Heart left ventricle (tissue), 16 donors: Measurements from ENCODE around the gene CCDC33. TPM values are rescaled to one million over a fixed set of nuclear protein-coding genes. Genes with fewer than 3 reads are reported as not detected.

Source experiments
- ATAC-seq, 4 donors: fragments of 200-7000 bp; cut with Tn5 transposase; one replicate each; pipeline ENCODE4 v1.9.1; 2020 to 2022; ENCODE audit warnings: moderate library complexity in 4 of 4, mild to moderate bottlenecking in 3 of 4, moderate number of reproducible peaks in 1 of 4
- DNase-seq, 5 donors: peaks; one replicate each; pipeline ENCODE4 v3.0.0-alpha.2; 2020
- H3K27ac ChIP-seq, 12 donors: fragments of 200-600 bp; sonication (generic) in 4 of 12; one replicate each; pipeline versions ENCODE4 v1.5.0 to v1.8.0; 2016 to 2022; ENCODE audit warnings: mild to moderate bottlenecking in 2 of 12
- H3K27me3 ChIP-seq, 9 donors: fragments of 200-600 bp; sonication (generic) in 2 of 9; one replicate each; pipeline versions ENCODE4 v1.5.1 to v1.8.0; 2016 to 2022; ENCODE audit warnings: mild to moderate bottlenecking in 3 of 9
- H3K36me3 ChIP-seq, 9 donors: fragments of 200-600 bp; sonication (generic) in 2 of 9; one replicate each; pipeline versions ENCODE4 v1.5.0 to v1.8.0; 2018 to 2022; ENCODE audit warnings: mild to moderate bottlenecking in 2 of 9
- H3K4me1 ChIP-seq, 12 donors: fragments of 200-600 bp; sonication (generic) in 4 of 12; one replicate each; pipeline versions ENCODE4 v1.5.0 to v1.8.0; 2016 to 2022; ENCODE audit warnings: mild to moderate bottlenecking in 3 of 12
- H3K4me3 ChIP-seq, 12 donors: fragments of 200-600 bp; sonication (generic) in 4 of 12; one replicate each; pipeline versions ENCODE4 v1.5.0 to v1.8.0; 2017 to 2022; ENCODE audit warnings: mild to moderate bottlenecking in 9 of 12, moderate library complexity in 4 of 12
- H3K9me3 ChIP-seq, 12 donors: fragments of 200-600 bp; sonication (generic) in 4 of 12; one replicate each; pipeline versions ENCODE4 v1.5.0 to v1.8.0; 2016 to 2022; ENCODE audit warnings: mild to moderate bottlenecking in 1 of 12
- POLR2A ChIP-seq, 2 donors: fragments of 450-650 bp; IDR thresholded peaks; one replicate each; pipeline ENCODE4 v1.6.1; 2017; ENCODE audit warnings: antibody characterized with exemption in 2 of 2, mild to moderate bottlenecking in 2 of 2, moderate library complexity in 2 of 2
- WGBS, 4 donors: extraction: QIAGEN DNeasy Blood & Tissue Kit in 2 of 4; methylation state at CpG; one replicate each; pipeline versions ENCODE4 v1.1.5 to v1.1.7; 2013 to 2018; 5-methylcytosine and 5-hydroxymethylcytosine counted together
- intact Hi-C, 10 donors: fragments of 100-400 bp; cut with DNase I; formaldehyde crosslinking; loops; one replicate each; pipeline versions ENCODE4 v1.11.1 to v1.14.2; 2022
- polyA plus RNA-seq, 2 donors: library from polyadenylated mRNA; stranded (reverse); fragments of 200-250 nt; gene quantifications; one replicate each; pipeline ENCODE4 v1.2.3, GENCODE V29; 2013
- total RNA-seq, 9 donors: library from RNA; depleted of rRNA in 2 of 9; stranded (reverse); fragments of >200 nt in 2 of 9; fragmentation: NEBNext Ultra II Directional in 3 of 9; extraction: Animal tissue kit (Norgen Biotek cat#: 25700) in 3 of 9; gene quantifications; one replicate each; pipeline versions ENCODE4 v1.1.0 to v1.2.4, GENCODE V29; 2016 to 2023
- TF ChIP-seq, protein P1 (sequence below), 12 donors: fragments of 200-600 bp; sonication (generic) in 4 of 12; IDR thresholded peaks; one replicate each; pipeline versions ENCODE4 v1.5.0 to v1.8.0; 2018 to 2022; ENCODE audit warnings: antibody characterized with exemption in 12 of 12, mild to moderate bottlenecking in 5 of 12
- donor health status: ischemic (EF 13 %, LVEDD 7.1; RV severe dilation, severe dysfunction).
- donor health status: healthy with polysubstance abuse.
- donor health status: DM: no; HTN: yes; CAD: no.
- donor health status: DM: no; HTN: no; CAD: no.
- donor health status: ischemic (EF 25% LVEDD 6.9; RV normal size, moderate dysfunction).
- donor health status: ischemic (EF 25% LVEDD 5.7; RV mildly dilated, moderate dysfunction).
- donor health status: healthy.
- donor health status: DM: yes; HTN: yes; CAD: no.
- donor health status: ischemic (EF 35%, LVEDD 5.7; RV mildly dilated, moderate dysfunction).
- donor health status: nonischemic (EF 11% LVEDD 7.7; RV severe dilation, severe dysfunction).
- donor health status: DM: yes; HTN: yes; CAD: no.
- donor health status: PGD.
- donor health status: ischemic (EF 29% LVEDD 5.4; RV normal size, mild dysfunction).
- donor health status: nonischemic (EF 23%, LVEDD 6.1; RV moderate dilation, normal function).

The CCDC33 gene
- total and polyA plus RNA-seq, 11 donors, result 0.08 TPM; not detected in 10

DNA sequence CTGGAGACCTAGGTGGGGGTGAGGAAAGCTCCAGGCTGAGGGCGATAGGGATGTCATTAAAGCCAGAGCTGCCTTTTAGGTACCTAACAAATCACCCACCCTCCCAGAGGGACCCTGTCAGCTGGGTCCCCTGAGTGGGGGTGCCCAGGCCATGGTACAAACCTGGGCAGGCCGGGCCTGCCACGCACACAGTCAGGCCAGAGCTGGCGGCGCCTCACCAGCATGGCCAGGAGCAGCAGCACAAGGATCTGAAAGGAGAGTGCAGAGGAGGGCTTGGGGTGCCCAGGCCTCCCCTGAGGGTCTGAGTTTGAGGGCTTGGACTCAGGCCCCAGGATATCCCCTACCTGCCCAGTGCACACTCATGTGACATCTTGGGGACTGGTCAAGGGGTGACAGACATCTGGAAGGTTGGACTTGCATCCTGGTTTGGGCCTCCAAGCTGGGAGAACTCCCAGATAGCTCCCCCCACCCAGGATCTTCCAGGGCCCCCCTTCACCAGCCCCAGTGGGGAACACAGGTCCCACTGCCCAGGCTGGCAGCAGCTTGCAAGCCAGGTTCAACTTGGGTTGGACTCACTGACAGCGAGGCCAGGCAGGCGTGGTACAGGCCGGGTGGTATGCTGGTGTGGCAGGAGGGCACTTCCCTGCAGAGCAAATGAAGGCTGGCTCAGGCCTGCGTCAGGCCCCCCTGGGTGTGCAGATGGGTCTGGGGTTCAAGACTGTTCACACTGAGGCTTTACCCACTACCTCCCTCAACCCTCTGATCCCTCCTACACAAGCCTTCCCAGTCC lies 38.8 kb upstream of the CCDC33 start:
- WGBS, 4 donors, result 96 to 100% (median 97%) methylated on average over 4 to 9 of the region's 9 CpGs
- ATAC-seq, result no peak

DNA sequence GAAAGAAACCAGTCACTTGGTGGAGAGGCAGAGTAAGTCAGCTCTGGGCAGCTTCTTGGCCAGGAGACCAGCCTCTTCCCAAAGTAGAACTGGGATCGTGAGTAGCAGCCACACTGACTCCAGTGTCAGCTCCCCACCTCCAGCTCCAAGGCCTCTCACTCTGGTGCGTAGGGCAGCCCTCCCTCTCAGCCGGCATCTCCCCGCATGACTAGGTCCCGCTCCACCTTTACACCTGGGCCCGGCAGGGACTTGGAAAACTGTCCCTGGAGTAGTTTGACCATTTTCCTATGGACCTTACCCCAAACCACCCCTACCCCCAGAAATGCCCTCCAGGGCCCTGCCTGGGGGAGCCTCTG lies 36.9 kb upstream of the CCDC33 start:
- WGBS, 4 donors, result 93 to 98% (median 96%) methylated on average over 6 of the region's 6 CpGs
- Histone ChIP-seq H3K36me3 (no peaks in the 10 kb centered on the region), H3K27ac (no peak overlapping the region), H3K4me3 (no peak overlapping the region), H3K4me1 (peaks cover 0 to 39% (median 23%) of the 10 kb centered on the region in 12 donors), H3K9me3 (no peaks in the 10 kb centered on the region), H3K27me3 (no peaks in the 10 kb centered on the region)
- DNase-seq (no peak), ATAC-seq (no peak)
- TF ChIP-seq, protein P1, sequence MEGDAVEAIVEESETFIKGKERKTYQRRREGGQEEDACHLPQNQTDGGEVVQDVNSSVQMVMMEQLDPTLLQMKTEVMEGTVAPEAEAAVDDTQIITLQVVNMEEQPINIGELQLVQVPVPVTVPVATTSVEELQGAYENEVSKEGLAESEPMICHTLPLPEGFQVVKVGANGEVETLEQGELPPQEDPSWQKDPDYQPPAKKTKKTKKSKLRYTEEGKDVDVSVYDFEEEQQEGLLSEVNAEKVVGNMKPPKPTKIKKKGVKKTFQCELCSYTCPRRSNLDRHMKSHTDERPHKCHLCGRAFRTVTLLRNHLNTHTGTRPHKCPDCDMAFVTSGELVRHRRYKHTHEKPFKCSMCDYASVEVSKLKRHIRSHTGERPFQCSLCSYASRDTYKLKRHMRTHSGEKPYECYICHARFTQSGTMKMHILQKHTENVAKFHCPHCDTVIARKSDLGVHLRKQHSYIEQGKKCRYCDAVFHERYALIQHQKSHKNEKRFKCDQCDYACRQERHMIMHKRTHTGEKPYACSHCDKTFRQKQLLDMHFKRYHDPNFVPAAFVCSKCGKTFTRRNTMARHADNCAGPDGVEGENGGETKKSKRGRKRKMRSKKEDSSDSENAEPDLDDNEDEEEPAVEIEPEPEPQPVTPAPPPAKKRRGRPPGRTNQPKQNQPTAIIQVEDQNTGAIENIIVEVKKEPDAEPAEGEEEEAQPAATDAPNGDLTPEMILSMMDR (IDR thresholded peaks at IDR 0.05), result no peak
- no peak for TF ChIP-seq POLR2A (IDR thresholded peaks at IDR 0.05)
- intact Hi-C loops, result no loop called here

More for the DNA sequence above, 38.8 kb upstream of the CCDC33 start:
- no peak for TF ChIP-seq POLR2A (IDR thresholded peaks at IDR 0.05)
- TF ChIP-seq, protein P1 (IDR thresholded peaks at IDR 0.05), result no peak
- Histone ChIP-seq H3K36me3 (no peaks in the 10 kb centered on the region), H3K4me3 (no peak overlapping the region), H3K27me3 (no peaks in the 10 kb centered on the region), H3K27ac (no peak overlapping the region), H3K4me1 (peaks cover 0 to 39% (median 22%) of the 10 kb centered on the region in 12 donors), H3K9me3 (no peaks in the 10 kb centered on the region)
- DNase-seq, result no peak
- intact Hi-C loops, result no loop called here

DNA sequence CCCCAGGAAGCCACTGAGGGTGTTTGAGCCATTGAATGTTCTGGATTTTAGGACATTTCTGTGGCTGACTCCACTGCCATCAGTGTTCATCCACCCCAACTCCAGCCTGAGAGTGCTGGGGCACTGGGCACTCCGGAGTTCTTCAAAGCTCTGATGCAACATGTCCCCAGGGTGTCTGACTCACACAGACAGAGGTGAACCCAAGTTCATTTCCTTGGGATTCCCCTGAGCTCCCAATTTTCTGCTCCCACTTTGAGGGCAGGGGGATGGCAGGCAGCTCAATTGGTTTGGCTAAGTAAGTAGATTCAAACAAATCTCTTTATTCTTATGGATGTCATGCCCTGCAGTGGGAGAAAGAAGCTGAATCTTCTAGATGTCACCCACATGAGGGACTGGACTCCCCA lies 35.7 kb upstream of the CCDC33 start:
- peaks cover 0 to 48% (median 23%) of the 10 kb centered on the region in 12 donors for H3K4me1 ChIP-seq
- H3K4me3 ChIP-seq, result no peak overlapping the region
- no peaks in the 10 kb centered on the region for H3K27me3 ChIP-seq
- 30 to 39% (median 37%) methylated on average over 1 of the region's 1 CpG for WGBS, 4 donors
- no peaks in the 10 kb centered on the region for H3K36me3 ChIP-seq
- intact Hi-C loops, result no loop called here
- peak in 2 of 5 donors; percentile 51 for DNase-seq
- no peak overlapping the region for H3K27ac ChIP-seq
- ATAC-seq, result peak in 2 of 4 donors; percentile 33 to 65
- TF ChIP-seq, protein P1 (IDR thresholded peaks at IDR 0.05), result no peak
- TF ChIP-seq POLR2A (IDR thresholded peaks at IDR 0.05), result no peak
- H3K9me3 ChIP-seq, result no peaks in the 10 kb centered on the region

DNA sequence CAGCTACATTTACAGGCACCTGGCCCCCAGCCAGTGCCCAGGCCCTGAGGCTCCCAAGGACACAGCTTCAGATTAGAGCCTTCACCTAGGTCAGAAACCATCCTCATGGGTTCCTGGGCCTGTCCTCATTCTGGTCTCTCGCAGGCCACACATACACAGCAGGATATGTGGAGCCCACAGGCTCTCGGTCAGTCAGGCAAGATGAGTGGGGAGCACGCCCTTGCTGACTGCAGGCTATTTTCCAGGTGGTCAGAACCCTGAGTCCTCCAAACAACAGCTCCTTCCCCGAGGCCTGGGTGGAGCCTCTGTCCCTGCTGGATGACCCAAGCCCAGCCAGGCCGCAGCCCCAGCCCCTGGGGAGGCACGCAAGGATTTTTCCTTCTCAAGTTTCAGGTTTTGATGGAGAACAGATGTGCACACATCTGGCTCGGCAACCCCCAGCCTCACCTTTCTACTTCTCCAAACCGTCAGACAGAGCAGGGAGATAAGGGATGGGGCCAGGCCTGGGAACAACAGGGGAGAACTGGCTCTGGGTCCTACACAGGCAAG lies 35.2 kb upstream of the CCDC33 start:
- TF ChIP-seq POLR2A (IDR thresholded peaks at IDR 0.05), result no peak
- TF ChIP-seq, protein P1 (IDR thresholded peaks at IDR 0.05), result no peak
- H3K4me1 ChIP-seq, result peaks cover 0 to 45% (median 21%) of the 10 kb centered on the region in 12 donors
- no peaks in the 10 kb centered on the region for H3K27me3 ChIP-seq
- no peaks in the 10 kb centered on the region for H3K9me3 ChIP-seq
- ATAC-seq, result peak in 2 of 4 donors; percentile 4 to 12
- 65 to 83% (median 77%) methylated on average over 5 to 8 of the region's 8 CpGs for WGBS, 4 donors
- intact Hi-C loops, result no loop called here
- no peaks in the 10 kb centered on the region for H3K36me3 ChIP-seq
- H3K4me3 ChIP-seq, result no peak overlapping the region
- peak in 1 of 5 donors; percentile 66 for DNase-seq
- no peak overlapping the region for H3K27ac ChIP-seq
